Endothelial cell of umbilical vein (primary cell): ENCODE measurements around the gene OR9G1.

Experiments used
- EZH2 ChIP-seq: IDR thresholded peaks from 2 replicates; pipeline ENCODE4 v1.6.1; 2012; ENCODE audit warnings: borderline replicate concordance, low read depth, mild to moderate bottlenecking, moderate library complexity, low read length, inconsistent platforms; ENCODE audit not compliant: severe bottlenecking
- POLR2A ChIP-seq: IDR thresholded peaks from 2 replicates; pipeline ENCODE4 v1.6.1; 2012; ENCODE audit warnings: low read depth, mild to moderate bottlenecking, control low read depth, low read length
- TF ChIP-seq, protein P1 (sequence below), 2 donors: IDR thresholded peaks; 1 replicate in 1 of 2; 2 replicates in 1 of 2; pipeline ENCODE4 v1.5.1; 2011; ENCODE audit warnings: low read length in 2 of 2, mild to moderate bottlenecking in 2 of 2, moderate library complexity in 2 of 2, control low read depth in 1 of 2, inconsistent platforms in 1 of 2, low read depth in 1 of 2; ENCODE audit not compliant: insufficient read depth in 1 of 2; ENCODE audit errors: extremely low read depth in 1 of 2

GRCh38 chr11:56751480-56751879 lies 52.6 kb downstream of the OR9G1 start:
- TF ChIP-seq POLR2A (no peak), EZH2 (no peak)
- TF ChIP-seq, protein P1, sequence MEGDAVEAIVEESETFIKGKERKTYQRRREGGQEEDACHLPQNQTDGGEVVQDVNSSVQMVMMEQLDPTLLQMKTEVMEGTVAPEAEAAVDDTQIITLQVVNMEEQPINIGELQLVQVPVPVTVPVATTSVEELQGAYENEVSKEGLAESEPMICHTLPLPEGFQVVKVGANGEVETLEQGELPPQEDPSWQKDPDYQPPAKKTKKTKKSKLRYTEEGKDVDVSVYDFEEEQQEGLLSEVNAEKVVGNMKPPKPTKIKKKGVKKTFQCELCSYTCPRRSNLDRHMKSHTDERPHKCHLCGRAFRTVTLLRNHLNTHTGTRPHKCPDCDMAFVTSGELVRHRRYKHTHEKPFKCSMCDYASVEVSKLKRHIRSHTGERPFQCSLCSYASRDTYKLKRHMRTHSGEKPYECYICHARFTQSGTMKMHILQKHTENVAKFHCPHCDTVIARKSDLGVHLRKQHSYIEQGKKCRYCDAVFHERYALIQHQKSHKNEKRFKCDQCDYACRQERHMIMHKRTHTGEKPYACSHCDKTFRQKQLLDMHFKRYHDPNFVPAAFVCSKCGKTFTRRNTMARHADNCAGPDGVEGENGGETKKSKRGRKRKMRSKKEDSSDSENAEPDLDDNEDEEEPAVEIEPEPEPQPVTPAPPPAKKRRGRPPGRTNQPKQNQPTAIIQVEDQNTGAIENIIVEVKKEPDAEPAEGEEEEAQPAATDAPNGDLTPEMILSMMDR (IDR thresholded peaks at IDR 0.05; ENCODE audit: extremely low read depth in 1 of 2, insufficient read depth in 1 of 2, low read depth in 1 of 2, low read length in 2 of 2), result no peak
